Activated naive CD8-positive, alpha-beta T cell (primary cell): ENCODE data around the gene SKAP2.

ENCODE experiments used
- H3K27ac Mint-ChIP-seq: one replicate; pipeline ENCODE4 v1.8.0; 2021; ENCODE audit warnings: mixed read lengths
- H3K27me3 Mint-ChIP-seq: one replicate; pipeline ENCODE4 v1.8.0; 2021; ENCODE audit warnings: mixed read lengths
- H3K36me3 Mint-ChIP-seq: one replicate; pipeline ENCODE4 v1.8.0; 2021; ENCODE audit warnings: mixed read lengths
- H3K4me1 Mint-ChIP-seq: one replicate; pipeline ENCODE4 v1.8.0; 2021; ENCODE audit warnings: low read depth, mixed read lengths
- H3K4me3 Mint-ChIP-seq: one replicate; pipeline ENCODE4 v1.8.0; 2021; ENCODE audit warnings: mild to moderate bottlenecking, mixed read lengths
- H3K9me3 Mint-ChIP-seq: one replicate; pipeline ENCODE4 v1.8.0; 2021; ENCODE audit warnings: low read depth, mixed read lengths

The SKAP2 gene

GRCh38 chr7:26685606-26686005, 178.8 kb downstream of the SKAP2 start:
- Mint-ChIP-seq H3K4me3 (no peak overlapping the region), H3K4me1 (no peaks in the 10 kb centered on the region), H3K9me3 (no peaks in the 10 kb centered on the region), H3K27ac (no peak overlapping the region), H3K36me3 (no peaks in the 10 kb centered on the region), H3K27me3 (peaks cover 24% of the 10 kb centered on the region)

- H3K9me3 Mint-ChIP-seq, result no peaks in the 10 kb centered on the region
- no peaks in the 10 kb centered on the region for H3K4me1 Mint-ChIP-seq
- peaks cover 23% of the 10 kb centered on the region for H3K27me3 Mint-ChIP-seq
These were observed 179.9 kb downstream of the SKAP2 start for GRCh38 chr7:26684447-26684846.

GRCh38 chr7:26683277-26683676, 181.1 kb downstream of the SKAP2 start:
- no peaks in the 10 kb centered on the region for H3K9me3 Mint-ChIP-seq
- H3K27ac Mint-ChIP-seq, result no peak overlapping the region
- H3K4me1 Mint-ChIP-seq, result no peaks in the 10 kb centered on the region

More at GRCh38 chr7:26684447-26684846, 179.9 kb downstream of the SKAP2 start:
- no peaks in the 10 kb centered on the region for H3K36me3 Mint-ChIP-seq
- H3K27ac Mint-ChIP-seq, result no peak overlapping the region
- H3K4me3 Mint-ChIP-seq, result no peak overlapping the region

GRCh38 chr7:26681819-26682418, 182.5 kb downstream of the SKAP2 start:
- no peaks in the 10 kb centered on the region for H3K9me3 Mint-ChIP-seq
- H3K27ac Mint-ChIP-seq, result no peak overlapping the region
- peaks cover 20% of the 10 kb centered on the region for H3K27me3 Mint-ChIP-seq

More at GRCh38 chr7:26683277-26683676, 181.1 kb downstream of the SKAP2 start:
- Mint-ChIP-seq H3K27me3 (peaks cover 23% of the 10 kb centered on the region), H3K4me3 (no peak overlapping the region), H3K36me3 (no peaks in the 10 kb centered on the region)

GRCh38 chr7:26680587-26680986, 183.8 kb downstream of the SKAP2 start:
- H3K27me3 Mint-ChIP-seq, result peaks cover 21% of the 10 kb centered on the region
- H3K4me1 Mint-ChIP-seq, result no peaks in the 10 kb centered on the region
- H3K36me3 Mint-ChIP-seq, result no peaks in the 10 kb centered on the region
- H3K4me3 Mint-ChIP-seq, result no peak overlapping the region
- H3K27ac Mint-ChIP-seq, result no peak overlapping the region
- no peaks in the 10 kb centered on the region for H3K9me3 Mint-ChIP-seq

More at GRCh38 chr7:26681819-26682418, 182.5 kb downstream of the SKAP2 start:
- no peaks in the 10 kb centered on the region for H3K36me3 Mint-ChIP-seq
- H3K4me3 Mint-ChIP-seq, result no peak overlapping the region
- no peaks in the 10 kb centered on the region for H3K4me1 Mint-ChIP-seq

- H3K4me1 Mint-ChIP-seq, result no peaks in the 10 kb centered on the region
- H3K27ac Mint-ChIP-seq, result no peak overlapping the region
- no peaks in the 10 kb centered on the region for H3K36me3 Mint-ChIP-seq
- peaks cover 27% of the 10 kb centered on the region for H3K27me3 Mint-ChIP-seq
- H3K9me3 Mint-ChIP-seq, result no peaks in the 10 kb centered on the region
- no peak overlapping the region for H3K4me3 Mint-ChIP-seq
These were observed 189.1 kb downstream of the SKAP2 start for GRCh38 chr7:26675143-26675887.

GRCh38 chr7:26673858-26674257, 190.5 kb downstream of the SKAP2 start:
- H3K4me3 Mint-ChIP-seq, result no peak overlapping the region
- H3K9me3 Mint-ChIP-seq, result no peaks in the 10 kb centered on the region
- H3K27ac Mint-ChIP-seq, result no peak overlapping the region
- peaks cover 25% of the 10 kb centered on the region for H3K27me3 Mint-ChIP-seq
- no peaks in the 10 kb centered on the region for H3K4me1 Mint-ChIP-seq
- no peaks in the 10 kb centered on the region for H3K36me3 Mint-ChIP-seq

- H3K4me3 Mint-ChIP-seq, result no peak overlapping the region
- H3K4me1 Mint-ChIP-seq, result no peaks in the 10 kb centered on the region
- H3K27ac Mint-ChIP-seq, result no peak overlapping the region
- no peaks in the 10 kb centered on the region for H3K9me3 Mint-ChIP-seq
- no peaks in the 10 kb centered on the region for H3K36me3 Mint-ChIP-seq
- peaks cover 27% of the 10 kb centered on the region for H3K27me3 Mint-ChIP-seq
These were observed 191.1 kb downstream of the SKAP2 start for GRCh38 chr7:26673271-26673670.

- no peak overlapping the region for H3K4me3 Mint-ChIP-seq
- no peak overlapping the region for H3K27ac Mint-ChIP-seq
- H3K9me3 Mint-ChIP-seq, result no peaks in the 10 kb centered on the region
- H3K27me3 Mint-ChIP-seq, result peaks cover 24% of the 10 kb centered on the region
- peaks cover 6% of the 10 kb centered on the region for H3K4me1 Mint-ChIP-seq
- H3K36me3 Mint-ChIP-seq, result no peaks in the 10 kb centered on the region
These were observed 193.5 kb downstream of the SKAP2 start for GRCh38 chr7:26670841-26671240.

- H3K4me1 Mint-ChIP-seq, result peaks cover 9% of the 10 kb centered on the region
- peaks cover 24% of the 10 kb centered on the region for H3K27me3 Mint-ChIP-seq
- no peaks in the 10 kb centered on the region for H3K9me3 Mint-ChIP-seq
- no peak overlapping the region for H3K27ac Mint-ChIP-seq
- no peak overlapping the region for H3K4me3 Mint-ChIP-seq
- no peaks in the 10 kb centered on the region for H3K36me3 Mint-ChIP-seq
These were observed 194.1 kb downstream of the SKAP2 start for GRCh38 chr7:26670290-26670689.

- peaks cover 18% of the 10 kb centered on the region for H3K4me1 Mint-ChIP-seq
These were observed 195.6 kb downstream of the SKAP2 start for GRCh38 chr7:26668821-26669220.

GRCh38 chr7:26667514-26668133, 196.8 kb downstream of the SKAP2 start:
- Mint-ChIP-seq H3K27ac (no peak overlapping the region), H3K36me3 (no peaks in the 10 kb centered on the region), H3K4me3 (no peak overlapping the region), H3K9me3 (no peaks in the 10 kb centered on the region), H3K4me1 (peaks cover 18% of the 10 kb centered on the region), H3K27me3 (peaks cover 12% of the 10 kb centered on the region)

More at GRCh38 chr7:26668821-26669220, 195.6 kb downstream of the SKAP2 start:
- H3K27ac Mint-ChIP-seq, result no peak overlapping the region
- H3K27me3 Mint-ChIP-seq, result peaks cover 18% of the 10 kb centered on the region
- no peaks in the 10 kb centered on the region for H3K9me3 Mint-ChIP-seq
- H3K4me3 Mint-ChIP-seq, result no peak overlapping the region
- H3K36me3 Mint-ChIP-seq, result no peaks in the 10 kb centered on the region

- Mint-ChIP-seq H3K27me3 (peaks cover 2% of the 10 kb centered on the region), H3K4me1 (peaks cover 18% of the 10 kb centered on the region), H3K27ac (no peak overlapping the region), H3K4me3 (peak overlapping the region; percentile 41), H3K36me3 (no peaks in the 10 kb centered on the region), H3K9me3 (no peaks in the 10 kb centered on the region)
These were observed 199.5 kb downstream of the SKAP2 start for GRCh38 chr7:26664735-26665416.

GRCh38 chr7:26664274-26664673, 200.1 kb downstream of the SKAP2 start:
- H3K27ac Mint-ChIP-seq, result no peak overlapping the region
- H3K27me3 Mint-ChIP-seq, result peaks cover 2% of the 10 kb centered on the region
- no peak overlapping the region for H3K4me3 Mint-ChIP-seq
- peaks cover 18% of the 10 kb centered on the region for H3K4me1 Mint-ChIP-seq
- H3K36me3 Mint-ChIP-seq, result no peaks in the 10 kb centered on the region
- H3K9me3 Mint-ChIP-seq, result no peaks in the 10 kb centered on the region

GRCh38 chr7:26663874-26664273, 200.5 kb downstream of the SKAP2 start:
- peaks cover 18% of the 10 kb centered on the region for H3K4me1 Mint-ChIP-seq
- no peaks in the 10 kb centered on the region for H3K9me3 Mint-ChIP-seq
- H3K36me3 Mint-ChIP-seq, result no peaks in the 10 kb centered on the region
- H3K27ac Mint-ChIP-seq, result no peak overlapping the region
- H3K27me3 Mint-ChIP-seq, result peaks cover 2% of the 10 kb centered on the region
- H3K4me3 Mint-ChIP-seq, result no peak overlapping the region
